K562 (cell line): ENCODE measurements around the gene CHCHD6. TPM values are rescaled to one million over a fixed set of nuclear protein-coding genes. Genes with fewer than 3 reads are reported as not detected.

Experiments
- ATAC-seq: fragments of 200-7000 bp; cut with Tn5 transposase; 3 replicates; pipeline ENCODE4 v1.9.1; 2020; ENCODE audit warnings: moderate library complexity
- BruUV-seq: library from RNA; stranded (reverse); fragments of 400-500 nt; replicated peaks from 2 replicates; lab custom pipeline; 2021; lab: Mats Ljungman, UMichigan
- CTCF ChIA-PET: fragments of 300-600 bp; formaldehyde crosslinking; extraction: SDS; loops from one replicate; lab custom pipeline; 2021; ENCODE audit warnings: low intra/inter-chr PET ratio; lab: Yijun Ruan, JAX
- POLR2A ChIA-PET: fragments of 300-600, 350-650 bp; sonication (Branson Sonifier 250); formaldehyde crosslinking; extraction: SDS; loops from one replicate; lab custom pipeline; 2021; ENCODE audit warnings: antibody characterized with exemption, inconsistent platforms; lab: Yijun Ruan, JAX
- DNase-seq, 4 experiments: peaks; one replicate each; pipeline versions ENCODE4 v3.0.0 to v3.0.0-alpha.2; 2011 to 2018; ENCODE audit warnings: low spot score in 3 of 4, mixed read lengths in 3 of 4; ENCODE audit errors: extremely low read depth in 1 of 4
- FAIRE-seq: peaks from 2 replicates; lab custom pipeline; 2011; peaks lifted over from hg19 to GRCh38; lab: Jason Lieb, UNC
- H2AFZ ChIP-seq: 2 replicates; pipeline ENCODE4 v1.6.0; 2011; ENCODE audit warnings: low read depth, low read length, control low read depth, inconsistent platforms
- H3K27ac ChIP-seq: fragments of 200-600 bp; 3 replicates; pipeline ENCODE4 v1.8.0; 2011; ENCODE audit warnings: low read depth, mild to moderate bottlenecking, control low read depth, inconsistent platforms, low read length, moderate library complexity, mixed read lengths; ENCODE audit errors: extremely low read depth
- H3K27me3 ChIP-seq, 2 experiments: fragments of 300-600 bp in 1 of 2; 2 replicates in 1 of 2; 3 replicates in 1 of 2; pipeline versions ENCODE4 v1.6.0 to v1.8.0; 2011; ENCODE audit warnings: inconsistent platforms in 2 of 2, low read length in 2 of 2, mild to moderate bottlenecking in 1 of 2, mixed read lengths in 1 of 2, moderate library complexity in 1 of 2; ENCODE audit not compliant: control insufficient read depth in 2 of 2, insufficient read depth in 2 of 2
- H3K36me3 ChIP-seq: fragments of 300-600 bp; 3 replicates; pipeline ENCODE4 v1.8.0; 2011; ENCODE audit warnings: mild to moderate bottlenecking, low read length, inconsistent platforms; ENCODE audit not compliant: control insufficient read depth, insufficient read depth
- H3K4me1 ChIP-seq, 2 experiments: fragments of 200-600 bp in 1 of 2; replicated peaks in 1 of 2; 2 replicates in 1 of 2; 3 replicates in 1 of 2; pipeline versions ENCODE4 v1.5.1 to v1.8.0; 2011; ENCODE audit warnings: inconsistent platforms in 2 of 2, low read length in 2 of 2, mild to moderate bottlenecking in 1 of 2, mixed read lengths in 1 of 2, moderate library complexity in 1 of 2; ENCODE audit not compliant: control insufficient read depth in 2 of 2, insufficient read depth in 2 of 2
- H3K4me2 ChIP-seq: 2 replicates; pipeline ENCODE4 v1.6.1; 2011; ENCODE audit warnings: low read length, control low read depth, inconsistent platforms, mixed read lengths; ENCODE audit not compliant: insufficient read depth
- H3K4me3 ChIP-seq: fragments of 200-600 bp; sonication (generic), shearing (Covaris generic); 2 replicates; pipeline ENCODE4 v1.5.1; 2016; ENCODE audit warnings: control low read depth, inconsistent platforms
- H3K79me2 ChIP-seq: fragments of 200-600 bp; 3 replicates; pipeline ENCODE4 v1.8.0; 2011; ENCODE audit warnings: low read length, inconsistent platforms; ENCODE audit not compliant: control insufficient read depth, insufficient read depth
- H3K9ac ChIP-seq, 2 experiments: 2 replicates each; pipeline versions ENCODE4 v1.6.0 to v1.6.1; 2011; ENCODE audit warnings: low read depth in 2 of 2, low read length in 2 of 2, control low read depth in 1 of 2, inconsistent platforms in 1 of 2, mild to moderate bottlenecking in 1 of 2, mixed read lengths in 1 of 2; ENCODE audit not compliant: insufficient read depth in 1 of 2
- H3K9me1 ChIP-seq: one replicate; pipeline ENCODE4 v1.6.0; 2011; ENCODE audit warnings: inconsistent platforms, mild to moderate bottlenecking, low read length, moderate library complexity; ENCODE audit not compliant: control insufficient read depth, insufficient read depth
- H3K9me3 ChIP-seq: replicated peaks from 2 replicates; pipeline ENCODE4 v1.5.1; 2011; ENCODE audit warnings: low read depth, low read length, inconsistent platforms; ENCODE audit not compliant: control insufficient read depth, insufficient read depth
- H4K20me1 ChIP-seq: replicated peaks from 2 replicates; pipeline ENCODE4 v1.6.1; 2011; ENCODE audit warnings: low read length, inconsistent platforms, mixed read lengths; ENCODE audit not compliant: control insufficient read depth, insufficient read depth
- ATF6 ChIP-seq: sonication (generic); formaldehyde crosslinking; IDR thresholded peaks from 2 replicates; pipeline ENCODE4 v1.4.0; 2020; ENCODE audit warnings: mild to moderate bottlenecking, missing genetic modification reagents
- CC2D1A ChIP-seq: fragments of 450-650 bp; IDR thresholded peaks from 2 replicates; pipeline ENCODE4 v1.6.1; 2017; ENCODE audit warnings: mild to moderate bottlenecking
- CHD2 ChIP-seq: IDR thresholded peaks from 2 replicates; pipeline ENCODE4 v1.6.1; 2011; ENCODE audit warnings: low read depth, low read length
- DACH1 ChIP-seq: fragments of 450-650 bp; IDR thresholded peaks from 2 replicates; pipeline ENCODE4 v1.6.1; 2018; ENCODE audit not compliant: partially characterized antibody
- ELF2 ChIP-seq: fragments of 250-450 bp; sonication (Bioruptor Pico); IDR thresholded peaks from 2 replicates; pipeline ENCODE4 v1.5.0; 2021; ENCODE audit warnings: mild to moderate bottlenecking
- GTF3C2 ChIP-seq: IDR thresholded peaks from 3 replicates; pipeline ENCODE4 v1.6.1; 2011; ENCODE audit warnings: borderline replicate concordance, mild to moderate bottlenecking, moderate library complexity; ENCODE audit not compliant: insufficient read length; ENCODE audit errors: extremely low read depth
- IRF9 ChIP-seq: fragments of 450-650 bp; IDR thresholded peaks from 2 replicates; pipeline ENCODE4 v1.6.1; 2016; ENCODE audit warnings: missing biosample characterization, missing genetic modification characterization
- MCM5 ChIP-seq: fragments of 450-650 bp; IDR thresholded peaks from 2 replicates; pipeline ENCODE4 v1.6.1; 2016; ENCODE audit warnings: low read depth
- MCM7 ChIP-seq, 2 experiments: fragments of 450-650 bp; IDR thresholded peaks; 2 replicates each; pipeline ENCODE4 v1.6.1; 2016 to 2018
- MXI1 ChIP-seq: IDR thresholded peaks from 2 replicates; pipeline ENCODE4 v1.6.1; 2011; ENCODE audit warnings: low read depth, mild to moderate bottlenecking, improper control_type of control experiment, low read length
- NFE2L1 ChIP-seq: fragments of 450-650 bp; IDR thresholded peaks from 2 replicates; pipeline ENCODE4 v1.6.1; 2016; ENCODE audit warnings: missing genetic modification characterization, low read depth, mild to moderate bottlenecking, missing compliant biosample characterization, moderate library complexity, borderline replicate concordance
- PHB ChIP-seq: fragments of 250-450 bp; sonication (Bioruptor Pico); IDR thresholded peaks from 2 replicates; pipeline ENCODE4 v1.5.0; 2021
- POLR2AphosphoS2 ChIP-seq: IDR thresholded peaks from 2 replicates; pipeline ENCODE4 v1.6.1; 2012; ENCODE audit warnings: low read length, improper control_type of control experiment
- THRB ChIP-seq: fragments of 450-650 bp; formaldehyde crosslinking; conservative IDR thresholded peaks from 2 replicates; pipeline ENCODE4 v1.4.0; 2022; ENCODE audit warnings: mild to moderate bottlenecking, missing genetic modification characterization
- ZNF778 ChIP-seq: fragments of 450-650 bp; formaldehyde crosslinking; IDR thresholded peaks from 2 replicates; pipeline ENCODE4 v1.4.0; 2020; ENCODE audit warnings: mild to moderate bottlenecking, moderate library complexity
- WGBS: fragments of 100-300 bp; shearing (Covaris generic); methylation state at CpG from one replicate; pipeline ENCODE4 v1.1.6; 2016; ENCODE audit warnings: low coverage, mixed read lengths; ENCODE audit not compliant: insufficient coverage; ENCODE audit errors: missing lambda C conversion rate; 5-methylcytosine and 5-hydroxymethylcytosine counted together
- in situ Hi-C: fragments of 300-500 bp; cut with MboI; formaldehyde crosslinking; loops from 4 replicates; pipeline ENCODE4 v1.15.0; 2018; ENCODE audit warnings: inconsistent platforms, mixed read lengths
- intact Hi-C: fragments of 100-400 bp; cut with micrococcal nuclease; formaldehyde crosslinking; loops from 2 replicates; pipeline ENCODE4 v1.14.2; 2022
- polyA plus RNA-seq, 8 experiments: library from polyadenylated mRNA; depleted of rRNA in 4 of 8; stranded (reverse) in 5 of 8; unstranded in 3 of 8; fragments of >200 nt; fragmentation: Nextera tagmentation in 2 of 8; fragmentation: Illumina TruSeq in 1 of 8; extraction: Ambion mirVana in 2 of 8; extraction: Trizol in 1 of 8; gene quantifications; 2 replicates each; pipeline versions ENCODE4 v1.2.1 to v1.2.3, GENCODE V29; 2011 to 2014; ENCODE audit warnings: inconsistent platforms in 1 of 8, missing spikeins in 1 of 8
- total RNA-seq, 7 experiments: library from RNA; depleted of rRNA in 6 of 7; stranded (reverse); fragments of >200 nt in 6 of 7; fragmentation: Illumina TruSeq in 2 of 7; extraction: Trizol in 2 of 7; gene quantifications; 2 replicates each; pipeline versions ENCODE4 v1.2.1 to v1.2.3, GENCODE V29; 2011 to 2021; ENCODE audit warnings: low replicate concordance in 1 of 7

Gene CHCHD6
- total and polyA plus RNA-seq, 9 of the 15 experiments (the other 6 are each of a cell fraction or from before 2014, with no cell fraction given): 4.6 to 18.6 (median 10.9) TPM

- TF ChIP-seq PHB (CRISPR knock-in tag): no peak
- TF ChIP-seq IRF9 (tag): no peak
- no peak for TF ChIP-seq THRB (CRISPR knock-in tag)
- TF ChIP-seq, all 486 proteins: peak for 0
Observed at GRCh38 chr3:126867863-126868200, 163.8 kb downstream of the CHCHD6 start (continued).

- Histone ChIP-seq H3K36me3 (no peaks in the 10 kb centered on the region), H3K9me3 (no peaks in the 10 kb centered on the region), H3K4me3 (no peak overlapping the region), H3K9me1 (no peaks in the 10 kb centered on the region), H2AFZ (no peak overlapping the region), H3K4me1 (peaks cover 0 to 14% of the 10 kb centered on the region in 2 experiments; a peak in 4 of 5 replicates), H3K9ac (no peak overlapping the region), H3K79me2 (no peaks in the 10 kb centered on the region), H4K20me1 (no peaks in the 10 kb centered on the region), H3K4me2 (no peak overlapping the region), H3K27me3 (no peaks in the 10 kb centered on the region), H3K27ac (no peak overlapping the region)
- ATAC-seq: no peak
- intact Hi-C loops (no loop called here), in situ Hi-C loops (no loop called here)
- CTCF ChIA-PET: no interaction called here
- POLR2A ChIA-PET: interaction anchor here (1.1 kb wide), 1 partner anchor 41 kb away, joined by 3 read pairs; no protein-coding TSS in a partner anchor
- no peak for FAIRE-seq
- DNase-seq: no peak
- no TSS peak for BruUV-seq
- 69% methylated on average over 6 of the region's 9 CpGs for WGBS
- TF ChIP-seq POLR2AphosphoS2 (no peak), NFE2L1 (tag) (no peak), MXI1 (no peak), MCM7 (IDR thresholded peaks at IDR 0.05) (no peak), ELF2 (no peak), DACH1 (no peak), CC2D1A (no peak), PHB (CRISPR knock-in tag) (no peak), GTF3C2 (no peak), ATF6 (no peak), CHD2 (no peak), MCM5 (no peak), ZNF778 (no peak)
Observed at GRCh38 chr3:126870608-126871210, 166.7 kb downstream of the CHCHD6 start.
